NCI-H1092 (cell line): ENCODE measurements around the gene NOS1AP.
"Not testable (repeated sequence)": the region's sequence is repeated elsewhere in the genome, so short reads cannot be mapped to it uniquely, and the experiment has no call there.

ENCODE experiments used
- DNase-seq: peaks from one replicate; lab custom pipeline; 2025; lab: John Stamatoyannopoulos, UW

The NOS1AP gene

GRCh38 chr1:162416215-162416614, 346.7 kb downstream of the NOS1AP start:
- no peak for DNase-seq

GRCh38 chr1:162416909-162417308, 347.4 kb downstream of the NOS1AP start:
- DNase-seq = no peak

GRCh38 chr1:162417650-162418049, 348.2 kb downstream of the NOS1AP start:
- no peak for DNase-seq

GRCh38 chr1:162418584-162418983, 349.1 kb downstream of the NOS1AP start:
- not testable (repeated sequence) for DNase-seq

GRCh38 chr1:162419450-162419931, 350.0 kb downstream of the NOS1AP start:
- DNase-seq = not testable (repeated sequence)
